B cell (primary cell): ENCODE data around the gene IMP3. TPM values are rescaled to one million over a fixed set of nuclear protein-coding genes. Genes with fewer than 3 reads are reported as not detected.
"Not testable (repeated sequence)": the region's sequence is repeated elsewhere in the genome, so short reads cannot be mapped to it uniquely, and the experiment has no call there.

Source experiments
- ATAC-seq: fragments of 200-7000 bp; cut with Tn5 transposase; one replicate; pipeline ENCODE4 v1.10.0; 2021; ENCODE audit warnings: low read depth, mild to moderate bottlenecking, moderate number of reproducible peaks, moderate library complexity
- CTCF ChIA-PET: fragments of 350-600 bp; sonication (Branson Sonifier 250); formaldehyde crosslinking; loops from one replicate; lab custom pipeline; 2021; ENCODE audit warnings: antibody characterized with exemption, inconsistent platforms; lab: Charles Lee
- POLR2A ChIA-PET: fragments of 350-600 bp; sonication (Branson Sonifier 250); formaldehyde crosslinking; loops from one replicate; lab custom pipeline; 2021; ENCODE audit warnings: antibody characterized with exemption; lab: Charles Lee
- DNase-seq: peaks from one replicate; pipeline ENCODE4 v3.0.0; 2013
- H2AFZ ChIP-seq: 2 replicates; pipeline ENCODE4 v1.6.1; 2012; ENCODE audit warnings: mild to moderate bottlenecking, low read depth, low read length; ENCODE audit not compliant: insufficient read depth, poor library complexity, severe bottlenecking
- H3K27ac ChIP-seq, 2 donors: 1 replicate in 1 of 2; 2 replicates in 1 of 2; pipeline ENCODE4 v1.5.1; 2012 to 2013; ENCODE audit warnings: low read length in 2 of 2, mild to moderate bottlenecking in 2 of 2, moderate library complexity in 1 of 2
- H3K27me3 ChIP-seq, 4 experiments: fragments of 200-600 bp in 1 of 4; sonication (generic) in 1 of 4; replicated peaks in 1 of 4; 1 replicate in 2 of 4; 2 replicates in 2 of 4; pipeline versions ENCODE4 v1.6.1 to v1.7.0; 2013 to 2016; ENCODE audit warnings: low read length in 3 of 4, mild to moderate bottlenecking in 2 of 4, mixed read lengths in 1 of 4, moderate library complexity in 1 of 4; ENCODE audit not compliant: insufficient read depth in 4 of 4, control insufficient read depth in 3 of 4; ENCODE audit errors: control extremely low read depth in 1 of 4
- H3K36me3 ChIP-seq, 2 experiments: replicated peaks in 1 of 2; 1 replicate in 1 of 2; 2 replicates in 1 of 2; pipeline versions ENCODE4 v1.6.1 to v1.7.1; 2013; ENCODE audit warnings: low read length in 1 of 2; ENCODE audit not compliant: insufficient read depth in 2 of 2, control insufficient read depth in 1 of 2; ENCODE audit errors: control extremely low read depth in 1 of 2, extremely low read depth in 1 of 2
- H3K4me1 ChIP-seq, 2 donors: fragments of 200-600 bp in 1 of 2; sonication (generic) in 1 of 2; 1 replicate in 1 of 2; 2 replicates in 1 of 2; pipeline versions ENCODE4 v1.5.1 to v1.6.1; 2013 to 2017; ENCODE audit warnings: low read length in 2 of 2; ENCODE audit not compliant: control insufficient read depth in 2 of 2, insufficient read depth in 2 of 2
- H3K4me2 ChIP-seq: replicated peaks from 2 replicates; pipeline ENCODE3; 2012; ENCODE audit warnings: mild to moderate bottlenecking, low read depth, low read length; ENCODE audit not compliant: poor library complexity, severe bottlenecking
- H3K4me3 ChIP-seq, 5 experiments: fragments of 200-600 bp in 1 of 5; sonication (generic) in 1 of 5; 1 replicate in 3 of 5; 2 replicates in 2 of 5; pipeline versions ENCODE4 v1.5.1 to v1.7.0; 2011 to 2016; ENCODE audit warnings: low read length in 4 of 5, mild to moderate bottlenecking in 4 of 5, low read depth in 2 of 5, control low read depth in 1 of 5, moderate library complexity in 1 of 5; ENCODE audit not compliant: insufficient read depth in 1 of 5; ENCODE audit errors: control extremely low read depth in 1 of 5, extremely low read depth in 1 of 5
- H3K79me2 ChIP-seq: fragments of 200-600 bp; sonication (generic); one replicate; pipeline ENCODE4 v1.6.0; 2016; ENCODE audit warnings: low read length; ENCODE audit not compliant: control insufficient read depth, insufficient read depth
- H3K9ac ChIP-seq: fragments of 200-600 bp; sonication (generic); 2 replicates; pipeline ENCODE4 v1.6.1; 2017; ENCODE audit warnings: mild to moderate bottlenecking, low read length, moderate library complexity
- H3K9me3 ChIP-seq, 3 donors: one replicate each; pipeline versions ENCODE4 v1.6.1 to v1.7.1; 2013; ENCODE audit warnings: low read length in 2 of 3; ENCODE audit not compliant: control insufficient read depth in 2 of 3, insufficient read depth in 1 of 3; ENCODE audit errors: control extremely low read depth in 1 of 3
- H4K20me1 ChIP-seq: 2 replicates; pipeline ENCODE4 v1.6.0; 2012; ENCODE audit warnings: mild to moderate bottlenecking, low read length; ENCODE audit not compliant: insufficient read depth, control insufficient read depth, poor library complexity, severe bottlenecking
- H3K27ac Mint-ChIP-seq: one replicate; pipeline ENCODE4 v1.8.0; 2021; ENCODE audit warnings: mixed read lengths
- H3K27me3 Mint-ChIP-seq: one replicate; pipeline ENCODE4 v1.8.0; 2021; ENCODE audit warnings: mixed read lengths
- H3K4me1 Mint-ChIP-seq: one replicate; pipeline ENCODE4 v1.8.0; 2021; ENCODE audit warnings: mixed read lengths
- H3K4me3 Mint-ChIP-seq: one replicate; pipeline ENCODE4 v1.8.0; 2021; ENCODE audit warnings: mixed read lengths
- H3K9me3 Mint-ChIP-seq: one replicate; pipeline ENCODE4 v1.8.0; 2022; ENCODE audit warnings: mixed read lengths; ENCODE audit not compliant: insufficient read depth
- CTCF ChIP-seq: fragments of 200-600 bp; IDR thresholded peaks from one replicate; pipeline ENCODE4 v1.8.0; 2022; ENCODE audit warnings: antibody characterized with exemption, mild to moderate bottlenecking
- EZH2 ChIP-seq: IDR thresholded peaks from 2 replicates; pipeline ENCODE4 v1.6.1; 2012; ENCODE audit warnings: borderline replicate concordance, low read depth, mild to moderate bottlenecking, moderate library complexity, low read length; ENCODE audit not compliant: insufficient read depth, poor library complexity, severe bottlenecking
- WGBS: methylation state at CpG from one replicate; pipeline ENCODE4 v1.1.5; 2013; ENCODE audit warnings: missing lambda C conversion rate; ENCODE audit not compliant: insufficient coverage; 5-methylcytosine and 5-hydroxymethylcytosine counted together
- intact Hi-C: fragments of 100-400 bp; cut with micrococcal nuclease; formaldehyde crosslinking; loops from one replicate; pipeline ENCODE4 v1.10.0; 2022
- polyA plus RNA-seq: library from polyadenylated mRNA; depleted of rRNA; stranded (reverse); fragments of >200 nt; gene quantifications from 2 replicates; pipeline ENCODE4 v1.2.3, GENCODE V29; 2012
- total RNA-seq, 2 donors: library from RNA; stranded (reverse); fragments of 120-200 nt in 1 of 2; gene quantifications; 1 replicate in 1 of 2; 2 replicates in 1 of 2; pipeline versions ENCODE4 v1.2.3 to v1.2.4, GENCODE V29; 2013 to 2022

IMP3 gene
- total and polyA plus RNA-seq, 2 donors (not counting 1 experiment from before 2014, with no cell fraction given), result 60.8 to 85.1 TPM

DNA sequence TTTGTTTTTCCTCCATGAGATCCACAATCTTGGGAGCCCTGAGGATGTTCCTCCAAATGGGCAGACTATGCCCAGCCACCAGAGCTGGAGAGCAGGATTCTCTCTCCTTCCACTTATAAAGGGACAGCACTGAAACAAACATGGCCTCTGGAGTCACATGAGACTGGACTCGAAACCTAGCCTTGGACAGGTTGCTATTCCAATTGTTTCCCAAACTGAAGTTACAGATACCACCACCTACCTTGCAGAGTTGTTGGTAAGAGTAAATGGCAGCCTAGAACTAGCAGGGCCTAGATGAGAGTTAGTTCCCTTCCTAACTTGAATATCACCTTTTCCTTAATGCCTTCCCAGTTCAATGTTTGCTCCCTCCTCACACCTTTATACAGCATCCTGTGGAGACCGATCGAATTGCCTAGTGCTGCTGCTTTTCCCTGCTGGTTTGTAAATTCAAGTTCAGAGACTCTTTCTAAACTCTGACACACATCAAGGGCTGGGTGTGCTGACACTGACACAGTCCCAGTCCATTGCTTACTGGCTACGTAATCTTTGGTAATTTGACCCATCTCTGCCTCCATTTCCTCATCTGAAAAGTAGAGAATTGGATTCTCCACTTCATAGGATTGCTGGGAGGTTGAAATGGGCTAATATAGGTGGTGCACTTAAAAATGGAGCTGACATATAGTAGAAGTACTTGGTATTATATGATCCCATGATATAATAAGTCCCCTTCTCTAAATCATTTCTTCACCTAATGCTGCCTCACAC is 2.6 kb downstream of the IMP3 start:
- H3K4me3 Mint-ChIP-seq, result peak overlapping the region; percentile 30
- ChIA-PET CTCF (interaction anchor here (1.0 to 1.5 kb wide), 2 partner anchors 9 to 12 kb away, joined by 3 to 4 read pairs; partner anchors contain the start of gene SNUPN), POLR2A (interaction anchor here (4.5 kb wide), 1 partner anchor 12 kb away, joined by 38 read pairs; the partner anchor contains the start of gene SNUPN)
- Histone ChIP-seq H3K9me3 (no peaks in the 10 kb centered on the region), H2AFZ (no peak overlapping the region), H4K20me1 (peaks cover 25% of the 10 kb centered on the region), H3K27ac (no peak overlapping the region), H3K4me1 (peaks cover 29 to 36% of the 10 kb centered on the region in 2 donors), H3K36me3 (peaks cover 0 to 10% of the 10 kb centered on the region in 2 experiments), H3K4me2 (peak overlapping the region; percentile 97), H3K27me3 (no peaks in the 10 kb centered on the region), H3K9ac (no peak overlapping the region), H3K4me3 (no peak overlapping the region), H3K79me2 (peaks cover 40% of the 10 kb centered on the region)
- WGBS, result 88% methylated on average over 2 of the region's 4 CpGs
- DNase-seq, result no peak
- peak overlapping the region; percentile 24 for H3K27ac Mint-ChIP-seq
- ATAC-seq, result no peak
- TF ChIP-seq EZH2, result no peak
- intact Hi-C loops, result loop anchor here (10.0 kb wide), 1 partner anchor 1643 kb away; the partner anchor contains the start of genes PML and STOML1
- no peaks in the 10 kb centered on the region for H3K9me3 Mint-ChIP-seq
- H3K4me1 Mint-ChIP-seq, result peaks cover 40% of the 10 kb centered on the region
- no peaks in the 10 kb centered on the region for H3K27me3 Mint-ChIP-seq

- peaks cover 25% of the 10 kb centered on the region for H4K20me1 ChIP-seq
- Mint-ChIP-seq H3K4me3 (no peak overlapping the region), H3K27me3 (no peaks in the 10 kb centered on the region), H3K27ac (no peak overlapping the region), H3K9me3 (no peaks in the 10 kb centered on the region), H3K4me1 (peaks cover 35% of the 10 kb centered on the region)
- H3K9me3 ChIP-seq, result no peaks in the 10 kb centered on the region
- H3K9ac ChIP-seq, result no peak overlapping the region
- ChIA-PET CTCF (interaction anchor here (0.6 to 1.0 kb wide), 2 partner anchors 39 to 48 kb away, joined by 3 read pairs; no protein-coding TSS in a partner anchor), POLR2A (no interaction called here)
- H2AFZ ChIP-seq, result no peak overlapping the region
- intact Hi-C loops, result loop anchor here (10.0 kb wide), 1 partner anchor 1641 kb away; the partner anchor contains the start of genes PML and STOML1
- TF ChIP-seq EZH2, result no peak
- TF ChIP-seq CTCF, result no peak
- H3K27me3 ChIP-seq, result no peaks in the 10 kb centered on the region
- no peak overlapping the region for H3K4me2 ChIP-seq
- DNase-seq, result no peak
- no peak for ATAC-seq
- H3K4me1 ChIP-seq, result peaks cover 28 to 34% of the 10 kb centered on the region in 2 donors
- peaks cover 0 to 10% of the 10 kb centered on the region in 2 experiments for H3K36me3 ChIP-seq
- WGBS, result 97% methylated on average over 4 of the region's 6 CpGs
- H3K4me3 ChIP-seq, result no peak overlapping the region
- peaks cover 40% of the 10 kb centered on the region for H3K79me2 ChIP-seq
- H3K27ac ChIP-seq, result no peak overlapping the region
Observed at GRCh38 chr15:75636026-75636425, 4.0 kb downstream of the IMP3 start.

- H3K4me1 Mint-ChIP-seq, result peaks cover 22% of the 10 kb centered on the region
- WGBS, result 95% methylated on average over 6 of the region's 7 CpGs
- H3K9me3 ChIP-seq, H3K4me2 ChIP-seq, H3K36me3 ChIP-seq, H3K27ac ChIP-seq, H3K9ac ChIP-seq, H3K27me3 Mint-ChIP-seq, H3K4me3 Mint-ChIP-seq, H3K4me3 ChIP-seq, H3K9me3 Mint-ChIP-seq, DNase-seq, POLR2A ChIA-PET, H2AFZ ChIP-seq, H3K27ac Mint-ChIP-seq, H3K27me3 ChIP-seq, ATAC-seq: not testable (repeated sequence)
- Histone ChIP-seq H3K79me2 (peaks cover 33% of the 10 kb centered on the region), H3K4me1 (peaks cover 19 to 20% of the 10 kb centered on the region in 2 donors), H4K20me1 (peaks cover 22% of the 10 kb centered on the region)
- CTCF ChIA-PET, result interaction anchor here (1.2 to 2.1 kb wide), 2 partner anchors 8 to 14 kb away, joined by 3 to 4 read pairs; partner anchors contain the start of gene SNUPN
- intact Hi-C loops, result loop anchor here (10.0 kb wide), 1 partner anchor 1639 kb away; the partner anchor contains the start of genes PML and STOML1
Observed at GRCh38 chr15:75633922-75634321, 6.1 kb downstream of the IMP3 start.
